H1 (cell line): ENCODE data around the gene SPATS2L. TPM values are rescaled to one million over a fixed set of nuclear protein-coding genes. Genes with fewer than 3 reads are reported as not detected.

Experiments used
- CTCF ChIA-PET: fragments of 300-600 bp; sonication (Branson Sonifier 250); formaldehyde crosslinking; loops from one replicate; lab custom pipeline; 2021; ENCODE audit not compliant: partially characterized antibody; lab: Charles Lee
- POLR2A ChIA-PET: fragments of 300-600 bp; sonication (Branson Sonifier 250); formaldehyde crosslinking; loops from one replicate; lab custom pipeline; 2021; ENCODE audit warnings: inconsistent platforms; ENCODE audit not compliant: partially characterized antibody; lab: Charles Lee
- DNase-seq, 2 experiments: peaks; one replicate each; pipeline versions ENCODE4 v3.0.0 to v3.0.0-alpha.2; 2010 to 2022; ENCODE audit warnings: low spot score in 2 of 2, low read depth in 1 of 2, mixed read lengths in 1 of 2
- FAIRE-seq: peaks from 2 replicates; lab custom pipeline; 2011; peaks lifted over from hg19 to GRCh38; lab: Jason Lieb, UNC
- H2AFZ ChIP-seq: 2 replicates; pipeline ENCODE4 v1.8.1; 2012; ENCODE audit warnings: low read length, inconsistent platforms
- H2AK5ac ChIP-seq: 2 replicates; pipeline ENCODE4 v1.6.1; 2013; ENCODE audit warnings: low read depth, low read length
- H2BK120ac ChIP-seq: replicated peaks from 2 replicates; pipeline ENCODE3; 2013; ENCODE audit warnings: low read depth, low read length, inconsistent platforms
- H2BK12ac ChIP-seq: 2 replicates; pipeline ENCODE4 v1.6.1; 2013; ENCODE audit warnings: low read depth, low read length
- H2BK15ac ChIP-seq: 2 replicates; pipeline ENCODE4 v1.6.1; 2013; ENCODE audit warnings: low read length
- H2BK20ac ChIP-seq: 2 replicates; pipeline ENCODE4 v1.6.1; 2013; ENCODE audit warnings: low read length
- H2BK5ac ChIP-seq: 2 replicates; pipeline ENCODE4 v1.6.1; 2013; ENCODE audit warnings: low read depth, low read length
- H3K14ac ChIP-seq: 2 replicates; pipeline ENCODE4 v1.6.1; 2013; ENCODE audit warnings: inconsistent platforms; ENCODE audit not compliant: insufficient read length
- H3K18ac ChIP-seq: 2 replicates; pipeline ENCODE4 v1.6.1; 2013; ENCODE audit warnings: low read length; ENCODE audit errors: extremely low read depth
- H3K23ac ChIP-seq: 2 replicates; pipeline ENCODE4 v1.6.1; 2013; ENCODE audit warnings: inconsistent platforms; ENCODE audit not compliant: insufficient read length
- H3K23me2 ChIP-seq: 2 replicates; pipeline ENCODE4 v1.6.1; 2013; ENCODE audit warnings: low read depth, low read length
- H3K27ac ChIP-seq: 2 replicates; pipeline ENCODE4 v1.6.1; 2011; ENCODE audit warnings: low read depth, low read length, inconsistent platforms
- H3K27me3 ChIP-seq, 4 experiments: replicated peaks in 1 of 4; 1 replicate in 1 of 4; 2 replicates in 3 of 4; pipeline versions ENCODE4 v1.6.1 to v1.8.1; 2011 to 2013; ENCODE audit warnings: low read length in 3 of 4, mild to moderate bottlenecking in 3 of 4, inconsistent platforms in 2 of 4, mixed read lengths in 2 of 4, moderate library complexity in 1 of 4; ENCODE audit not compliant: control insufficient read depth in 3 of 4, insufficient read depth in 3 of 4; ENCODE audit errors: extremely low read depth in 1 of 4
- H3K36me3 ChIP-seq, 4 experiments: 2 replicates each; pipeline versions ENCODE4 v1.6.1 to v1.8.1; 2011 to 2013; ENCODE audit warnings: mild to moderate bottlenecking in 4 of 4, low read length in 3 of 4, moderate library complexity in 2 of 4, control low read depth in 1 of 4, inconsistent platforms in 1 of 4; ENCODE audit not compliant: insufficient read depth in 4 of 4, control insufficient read depth in 2 of 4
- H3K4ac ChIP-seq: replicated peaks from 2 replicates; pipeline ENCODE3; 2013; ENCODE audit warnings: low read length, low read depth, mixed read lengths, inconsistent platforms; ENCODE audit not compliant: insufficient read length
- H3K4me1 ChIP-seq, 4 experiments: replicated peaks in 1 of 4; 1 replicate in 1 of 4; 2 replicates in 3 of 4; pipeline versions ENCODE4 v1.6.1 to v1.8.1; 2011 to 2013; ENCODE audit warnings: low read length in 3 of 4, inconsistent platforms in 2 of 4, mixed read lengths in 1 of 4; ENCODE audit not compliant: insufficient read depth in 4 of 4, control insufficient read depth in 3 of 4
- H3K4me2 ChIP-seq, 2 experiments: 2 replicates each; pipeline versions ENCODE4 v1.6.1 to v1.8.1; 2011 to 2013; ENCODE audit warnings: low read depth in 2 of 2, low read length in 2 of 2, control low read depth in 1 of 2, inconsistent platforms in 1 of 2, mild to moderate bottlenecking in 1 of 2; ENCODE audit not compliant: insufficient read depth in 1 of 2
- H3K4me3 ChIP-seq, 4 experiments: fragments of 200-600, 300-600 bp in 1 of 4; sonication (generic), shearing (Covaris generic), sonication (Bioruptor Twin) in 1 of 4; 2 replicates each; pipeline versions ENCODE4 v1.5.1 to v1.8.1; 2011 to 2016; ENCODE audit warnings: low read length in 4 of 4, low read depth in 3 of 4, control low read depth in 2 of 4, inconsistent platforms in 2 of 4, mild to moderate bottlenecking in 2 of 4, mixed read lengths in 1 of 4, moderate library complexity in 1 of 4; ENCODE audit not compliant: insufficient read depth in 2 of 4; ENCODE audit errors: extremely low read depth in 1 of 4
- H3K56ac ChIP-seq: replicated peaks from 2 replicates; pipeline ENCODE3; 2013; ENCODE audit warnings: low read depth, mild to moderate bottlenecking, mixed read lengths, low read length, inconsistent platforms; ENCODE audit not compliant: insufficient read length
- H3K79me1 ChIP-seq: 2 replicates; pipeline ENCODE4 v1.6.1; 2013; ENCODE audit warnings: low read depth, low read length, control low read depth
- H3K79me2 ChIP-seq, 2 experiments: 2 replicates each; pipeline versions ENCODE4 v1.6.1 to v1.8.1; 2012 to 2013; ENCODE audit warnings: low read length in 2 of 2, mild to moderate bottlenecking in 2 of 2, inconsistent platforms in 1 of 2; ENCODE audit not compliant: insufficient read depth in 2 of 2, control insufficient read depth in 1 of 2
- H3K9ac ChIP-seq, 4 experiments: replicated peaks in 1 of 4; 1 replicate in 1 of 4; 2 replicates in 3 of 4; pipeline versions ENCODE4 v1.6.1 to v1.8.1; 2011 to 2013; ENCODE audit warnings: low read depth in 3 of 4, low read length in 3 of 4, control low read depth in 2 of 4, mild to moderate bottlenecking in 2 of 4, moderate library complexity in 2 of 4, inconsistent platforms in 1 of 4; ENCODE audit errors: extremely low read depth in 1 of 4
- H3K9me3 ChIP-seq, 2 experiments: 2 replicates each; pipeline versions ENCODE4 v1.6.1 to v1.8.1; 2012 to 2013; ENCODE audit warnings: mild to moderate bottlenecking in 2 of 2, moderate library complexity in 2 of 2, control low read depth in 1 of 2, inconsistent platforms in 1 of 2, low read depth in 1 of 2, low read length in 1 of 2, mixed read lengths in 1 of 2; ENCODE audit not compliant: insufficient read depth in 2 of 2
- H4K20me1 ChIP-seq, 2 experiments: replicated peaks in 1 of 2; 2 replicates each; pipeline versions ENCODE3 to v1.8.1; 2011 to 2013; ENCODE audit warnings: inconsistent platforms in 2 of 2, low read length in 2 of 2, mild to moderate bottlenecking in 1 of 2; ENCODE audit not compliant: insufficient read depth in 2 of 2, control insufficient read depth in 1 of 2
- H4K5ac ChIP-seq: 2 replicates; pipeline ENCODE4 v1.6.1; 2013; ENCODE audit warnings: low read length, low read depth, mixed read lengths, inconsistent platforms; ENCODE audit not compliant: insufficient read length
- H4K8ac ChIP-seq: 2 replicates; pipeline ENCODE4 v1.8.0; 2013; ENCODE audit warnings: mild to moderate bottlenecking, moderate library complexity, low read length, inconsistent platforms; ENCODE audit not compliant: insufficient read depth; ENCODE audit errors: extremely low read depth
- H4K91ac ChIP-seq: replicated peaks from 2 replicates; pipeline ENCODE3; 2013; ENCODE audit warnings: low read length, mixed read lengths, inconsistent platforms; ENCODE audit not compliant: insufficient read length
- RAD21 ChIP-seq, 2 experiments: IDR thresholded peaks in 1 of 2; conservative IDR thresholded peaks in 1 of 2; 2 replicates each; pipeline ENCODE4 v1.6.1; 2011; ENCODE audit warnings: low read depth in 2 of 2, low read length in 2 of 2, improper control_type of control experiment in 1 of 2, inconsistent platforms in 1 of 2, mild to moderate bottlenecking in 1 of 2, moderate library complexity in 1 of 2
- SP1 ChIP-seq: IDR thresholded peaks from 2 replicates; pipeline ENCODE4 v1.6.1; 2011; ENCODE audit warnings: low read depth, low read length
- TAF1 ChIP-seq: IDR thresholded peaks from 2 replicates; pipeline ENCODE4 v1.6.1; 2011; ENCODE audit warnings: mild to moderate bottlenecking, low read depth, low read length
- TBP ChIP-seq: IDR thresholded peaks from 2 replicates; pipeline ENCODE4 v1.6.1; 2011; ENCODE audit warnings: low read depth, low read length, improper control_type of control experiment
- WGBS, 2 experiments: shearing (Covaris generic) in 1 of 2; methylation state at CpG; one replicate each; pipeline versions ENCODE4 v1.1.6 to v1.1.7; 2013 to 2015; ENCODE audit warnings: low lambda C conversion rate in 2 of 2, mixed read lengths in 2 of 2, inconsistent platforms in 1 of 2, low coverage in 1 of 2, missing lambda C conversion rate in 1 of 2; ENCODE audit not compliant: insufficient replicate concordance in 2 of 2, insufficient coverage in 1 of 2, insufficient read length in 1 of 2; ENCODE audit errors: extremely low coverage in 1 of 2, missing lambda C conversion rate in 1 of 2; 5-methylcytosine and 5-hydroxymethylcytosine counted together
- polyA plus RNA-seq, 7 experiments: library from polyadenylated mRNA; depleted of rRNA in 3 of 7; stranded (reverse) in 5 of 7; unstranded in 2 of 7; fragments of >200 nt in 5 of 7; fragments of 200-250 nt in 2 of 7; gene quantifications; 1 replicate in 5 of 7; 2 replicates in 1 of 7; 4 replicates in 1 of 7; pipeline versions ENCODE4 v1.2.1 to v1.2.3, GENCODE V29; 2011 to 2013; ENCODE audit warnings: missing spikeins in 2 of 7, mixed read lengths in 2 of 7
- total RNA-seq: library from RNA; stranded (reverse); fragmentation: NEBNext Ultra II Directional; extraction: Animal tissue kit (Norgen Biotek cat#: 25700); gene quantifications from 2 replicates; pipeline ENCODE4 v1.2.1, GENCODE V29; 2021

SPATS2L gene
- total and polyA plus RNA-seq, 2 of the 8 experiments (the other 6 are each of a cell fraction or from before 2014, with no cell fraction given) = 67.3 to 189 TPM

DNA sequence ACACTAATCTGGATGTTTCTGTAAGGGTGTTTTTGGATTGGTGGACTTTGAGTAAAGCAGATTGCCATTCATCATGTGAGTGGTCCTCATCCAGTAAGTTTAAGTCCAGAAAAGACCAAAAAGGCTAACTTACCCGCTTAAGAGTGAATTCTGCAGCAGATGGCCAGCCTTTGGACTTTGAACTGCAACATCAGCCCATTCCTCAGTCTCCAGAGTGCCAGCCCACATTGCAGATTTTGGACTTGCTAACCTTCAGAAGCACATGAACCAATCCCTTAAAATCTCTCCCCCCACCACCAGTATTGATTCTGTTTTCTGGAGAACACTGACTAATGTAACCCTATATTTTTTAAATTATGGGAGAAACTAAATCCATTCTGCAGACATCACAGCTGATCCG is 30.0 kb upstream of the SPATS2L start:
- no peaks in the 10 kb centered on the region for H4K20me1 ChIP-seq
- CTCF ChIA-PET = no interaction called here
- H2AK5ac ChIP-seq = no peak overlapping the region
- H3K23me2 ChIP-seq = no peaks in the 10 kb centered on the region
- H4K8ac ChIP-seq = no peak overlapping the region
- TF ChIP-seq TAF1 (no peak), RAD21 (IDR thresholded peaks at IDR 0.05 in 1 of 2, conservative IDR thresholded peaks at IDR 0.05 in 1 of 2; ENCODE audit: low read depth in 2 of 2, low read length in 2 of 2) (no peak), SP1 (no peak), TBP (no peak)
- TF ChIP-seq, all 59 proteins: peak for 0
- Histone ChIP-seq H2BK5ac (no peak overlapping the region), H3K4ac (no peak overlapping the region), H4K91ac (no peak overlapping the region), H3K4me3 (no peak overlapping the region), H2BK20ac (no peak overlapping the region), H3K56ac (no peak overlapping the region), H2AFZ (no peak overlapping the region; the same call in 1 of the 2 replicates), H3K9ac (no peak overlapping the region), H3K27ac (no peak overlapping the region), H3K79me1 (no peaks in the 10 kb centered on the region), H3K18ac (no peak overlapping the region), H3K79me2 (no peaks in the 10 kb centered on the region), H2BK120ac (no peak overlapping the region), H2BK15ac (no peak overlapping the region), H3K4me2 (no peak overlapping the region), H3K23ac (no peak overlapping the region), H3K4me1 (peaks cover 0 to 4% (median 3%) of the 10 kb centered on the region in 4 experiments; a peak in 2 of 7 replicates), H3K14ac (no peak overlapping the region), H2BK12ac (no peak overlapping the region), H3K27me3 (no peaks in the 10 kb centered on the region), H4K5ac (no peak overlapping the region), H3K36me3 (no peaks in the 10 kb centered on the region), H3K9me3 (no peaks in the 10 kb centered on the region)
- 85% methylated on average over 2 of the region's 2 CpGs; no CpG with 5 or more reads in 1 of the 2 experiments for WGBS, 2 experiments
- FAIRE-seq (no peak), DNase-seq (no peak)
- POLR2A ChIA-PET = no interaction called here
